GM21576 (cell line): ENCODE measurements around the gene RAE1.
A peak's percentile ranks its signal among the peaks of the same experiment; 100 is the strongest.

ENCODE experiments used
- ATAC-seq: cut with Tn5 transposase; IDR thresholded peaks from one replicate; pipeline ENCODE4 v1.9.1; 2021; ENCODE audit warnings: mild to moderate bottlenecking, moderate library complexity; ENCODE audit not compliant: unreplicated experiment

RAE1 gene

DNA sequence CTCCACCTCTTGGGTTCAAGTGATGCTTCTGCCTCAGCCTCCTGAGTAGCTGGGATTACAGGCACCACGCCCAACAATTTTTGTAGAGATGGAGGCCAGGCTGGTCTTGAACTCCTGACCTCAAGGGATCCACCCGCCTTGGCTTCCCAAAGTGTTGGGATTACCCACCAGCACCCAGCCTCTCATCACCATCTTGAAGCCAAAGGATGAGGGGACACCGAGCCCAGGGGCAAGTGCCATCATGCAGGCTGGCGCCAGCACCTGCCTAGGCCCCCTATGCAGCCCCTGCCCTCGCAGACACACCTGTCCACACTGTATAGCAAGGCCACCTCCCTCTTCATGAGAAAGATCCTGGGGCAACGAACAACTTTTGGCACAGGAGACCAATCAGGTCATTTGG is 34.9 kb downstream of the RAE1 start:
- no peak for ATAC-seq

DNA sequence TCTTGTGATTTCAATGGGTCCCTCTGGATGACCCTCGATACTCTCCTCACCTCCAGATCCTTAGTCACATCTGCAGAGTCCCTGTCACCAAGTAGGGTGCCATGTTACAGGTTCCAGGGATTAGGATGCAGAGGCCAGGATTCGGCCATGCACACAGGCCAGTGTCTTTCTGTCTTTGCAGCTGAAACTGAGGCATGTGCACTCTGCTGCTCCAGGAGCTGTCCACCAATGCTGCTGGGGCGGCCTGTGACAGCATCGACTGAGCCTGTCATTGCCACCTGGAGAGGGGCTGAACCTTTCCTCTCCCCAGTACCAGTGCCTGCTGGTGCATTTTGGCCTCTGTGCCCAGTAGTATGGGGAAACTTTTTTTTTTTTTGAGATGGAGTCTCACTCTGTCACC is 35.7 kb downstream of the RAE1 start:
- no peak for ATAC-seq

DNA sequence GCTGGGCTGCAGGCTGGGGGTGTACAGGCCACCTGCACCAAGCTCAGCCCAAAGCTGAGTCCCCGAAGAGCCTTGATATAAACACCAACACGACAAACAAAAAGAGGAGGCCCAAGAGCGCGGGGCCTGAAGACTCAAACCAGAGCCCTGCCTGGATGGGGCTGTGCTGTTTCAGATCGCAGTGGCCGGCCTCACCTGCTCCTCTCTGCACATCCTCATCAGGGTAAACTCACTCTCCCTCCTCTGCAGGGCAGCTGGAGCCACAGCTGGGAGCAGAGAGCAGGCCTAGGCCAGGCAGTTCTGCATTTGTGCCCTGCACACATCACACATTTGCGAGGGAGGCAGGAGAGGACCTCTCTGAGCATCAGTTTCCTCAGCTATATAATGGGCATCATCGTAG is 36.4 kb downstream of the RAE1 start:
- no peak for ATAC-seq

DNA sequence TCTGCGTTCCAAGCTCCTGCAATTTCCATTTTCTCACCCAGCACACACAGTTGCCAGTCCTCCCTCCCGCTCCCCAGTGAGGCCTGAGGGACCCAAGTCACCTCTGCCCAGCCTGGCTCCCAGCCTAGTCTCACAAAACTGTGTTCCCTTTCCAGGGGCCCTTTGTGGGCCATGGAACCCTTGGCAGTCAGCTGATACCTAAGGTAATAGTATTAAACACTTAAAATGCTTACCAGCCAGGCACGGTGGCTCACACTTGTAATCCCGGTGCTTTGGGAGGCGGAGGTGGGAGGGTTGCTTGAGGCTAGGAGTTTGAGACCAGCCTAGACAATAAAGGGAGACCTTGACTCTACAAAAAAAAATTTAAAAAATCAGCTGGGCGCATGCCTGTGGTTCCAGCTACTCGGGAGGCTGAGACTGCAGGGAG is 36.9 kb downstream of the RAE1 start:
- no peak for ATAC-seq

DNA sequence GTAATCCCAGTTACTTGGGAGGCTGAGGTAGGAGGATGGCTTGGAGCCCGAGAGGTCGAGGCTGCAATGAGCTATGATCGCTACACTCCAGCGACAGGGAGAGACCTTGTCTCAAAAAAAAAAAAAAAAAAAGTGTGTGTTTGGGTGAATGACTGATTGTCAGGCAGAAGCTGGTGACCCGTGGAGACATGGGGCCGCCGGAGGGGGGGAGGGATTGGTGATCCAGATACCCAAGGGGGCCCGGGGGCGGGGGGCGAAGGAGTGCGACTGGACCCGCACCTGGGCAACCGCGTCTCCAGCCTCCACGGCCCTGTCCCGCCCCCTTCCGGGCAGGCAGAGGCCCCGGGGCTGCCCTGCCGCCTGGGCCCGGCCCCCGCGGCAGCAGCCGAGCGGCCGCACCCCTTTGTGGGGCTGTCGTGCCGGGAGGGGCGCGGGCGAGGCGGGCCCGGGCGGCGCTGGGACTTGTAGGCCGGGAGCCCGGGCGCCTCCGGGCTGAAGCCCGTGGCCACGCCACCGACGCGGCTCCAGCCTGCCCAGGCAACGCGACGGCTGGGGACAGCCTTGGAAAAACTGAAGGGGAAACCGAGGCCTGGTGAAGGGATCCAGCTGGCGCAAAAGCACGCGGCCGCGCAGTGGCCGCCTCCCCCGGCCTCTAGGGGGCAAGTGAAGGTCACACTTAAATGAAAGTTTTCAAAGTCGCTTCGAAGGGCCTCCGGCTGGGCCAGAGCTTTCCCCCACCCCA is 38.1 kb downstream of the RAE1 start:
- peak; percentile 26 for ATAC-seq

DNA sequence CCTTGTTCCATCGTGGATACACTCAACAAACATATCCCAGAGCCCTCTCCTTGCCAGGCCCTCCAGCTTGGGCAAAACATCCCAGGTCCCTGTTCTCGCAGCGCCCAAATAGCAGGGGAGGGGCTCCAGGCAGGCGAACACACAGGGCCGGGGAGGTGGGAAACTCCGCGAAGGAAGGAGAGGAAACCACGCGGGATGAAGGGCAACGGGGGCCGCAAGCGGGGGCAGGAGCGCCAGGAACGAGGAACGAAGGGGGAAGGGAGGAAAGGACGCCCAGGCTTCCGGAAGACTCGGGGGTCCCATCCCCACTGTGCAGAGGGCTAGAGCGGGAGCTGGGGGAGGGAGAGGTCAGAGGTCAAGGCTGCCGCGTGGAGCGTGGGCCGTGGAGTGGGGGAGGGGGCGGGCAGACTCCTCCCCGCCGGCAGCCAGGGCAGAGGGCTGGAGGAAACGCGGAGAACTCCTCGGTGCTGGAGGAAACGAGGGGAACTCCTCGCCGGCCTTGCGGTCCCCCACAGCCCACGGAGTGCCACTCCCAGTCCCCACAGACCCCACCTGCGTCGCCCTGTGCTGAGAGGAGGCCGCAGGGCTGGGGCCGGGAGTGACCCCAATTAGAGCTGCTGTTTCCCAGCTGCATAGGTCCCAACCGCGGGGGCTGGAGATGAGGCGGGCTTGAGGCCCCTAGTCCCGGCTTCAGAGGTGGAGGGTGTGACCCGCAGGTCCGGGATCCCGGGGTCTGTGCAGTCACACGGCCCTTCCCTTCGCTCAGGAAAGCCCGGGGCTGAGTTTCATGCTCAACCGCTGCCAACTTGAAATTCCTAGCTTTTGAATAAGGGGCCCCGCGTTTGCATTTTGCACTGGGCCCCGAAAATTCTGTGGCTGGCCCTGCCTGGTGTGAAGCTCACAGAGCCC is 38.9 kb downstream of the RAE1 start:
- ATAC-seq, result no peak

DNA sequence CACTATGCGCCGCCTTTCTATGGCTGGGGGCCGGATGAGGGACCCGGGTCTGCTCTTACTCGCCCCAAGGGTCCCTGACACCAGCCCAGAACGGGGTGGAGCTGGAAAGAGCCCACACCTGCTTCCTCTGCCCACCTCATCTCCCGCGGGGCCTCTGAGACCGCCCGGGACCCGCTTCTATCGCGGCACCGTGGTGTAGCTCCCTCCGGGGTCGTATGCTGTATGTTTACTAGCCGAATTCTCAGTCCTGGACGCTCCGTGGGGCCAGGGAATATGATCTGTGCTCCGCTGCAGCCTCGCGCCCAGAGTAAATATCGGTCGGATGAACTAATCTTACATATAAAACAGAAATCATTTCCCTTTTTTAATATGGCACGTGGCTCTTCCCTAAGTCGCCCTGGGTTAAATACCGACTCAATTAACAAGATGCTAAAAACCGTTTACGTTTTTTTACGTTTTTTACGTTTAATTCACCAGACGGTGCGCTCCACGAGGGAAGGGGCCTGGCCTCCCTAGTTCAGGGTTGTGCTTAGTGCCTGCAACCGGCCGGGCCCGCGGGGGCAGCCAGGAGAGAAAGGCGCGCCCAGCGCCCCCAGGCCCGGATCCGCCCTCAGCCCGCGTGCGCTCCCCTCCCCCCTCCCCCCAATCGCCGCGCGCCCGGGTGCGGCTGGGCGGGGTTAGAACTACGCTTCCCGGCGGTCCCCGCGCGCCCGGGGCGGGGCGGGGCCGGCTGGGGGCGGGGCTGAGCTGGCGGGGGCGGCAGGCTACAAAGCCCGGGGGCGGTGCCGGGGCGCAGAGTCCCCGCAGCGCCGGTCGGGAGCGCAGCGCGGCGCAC is 39.8 kb downstream of the RAE1 start, which contains the start of gene RBM38:
Gene RBM38 (plus strand): TSS at position 793 of the 835 bp plus-strand sequence. CDS start 186 bp downstream, outside the sequence.
- peak; percentile 36 for ATAC-seq

DNA sequence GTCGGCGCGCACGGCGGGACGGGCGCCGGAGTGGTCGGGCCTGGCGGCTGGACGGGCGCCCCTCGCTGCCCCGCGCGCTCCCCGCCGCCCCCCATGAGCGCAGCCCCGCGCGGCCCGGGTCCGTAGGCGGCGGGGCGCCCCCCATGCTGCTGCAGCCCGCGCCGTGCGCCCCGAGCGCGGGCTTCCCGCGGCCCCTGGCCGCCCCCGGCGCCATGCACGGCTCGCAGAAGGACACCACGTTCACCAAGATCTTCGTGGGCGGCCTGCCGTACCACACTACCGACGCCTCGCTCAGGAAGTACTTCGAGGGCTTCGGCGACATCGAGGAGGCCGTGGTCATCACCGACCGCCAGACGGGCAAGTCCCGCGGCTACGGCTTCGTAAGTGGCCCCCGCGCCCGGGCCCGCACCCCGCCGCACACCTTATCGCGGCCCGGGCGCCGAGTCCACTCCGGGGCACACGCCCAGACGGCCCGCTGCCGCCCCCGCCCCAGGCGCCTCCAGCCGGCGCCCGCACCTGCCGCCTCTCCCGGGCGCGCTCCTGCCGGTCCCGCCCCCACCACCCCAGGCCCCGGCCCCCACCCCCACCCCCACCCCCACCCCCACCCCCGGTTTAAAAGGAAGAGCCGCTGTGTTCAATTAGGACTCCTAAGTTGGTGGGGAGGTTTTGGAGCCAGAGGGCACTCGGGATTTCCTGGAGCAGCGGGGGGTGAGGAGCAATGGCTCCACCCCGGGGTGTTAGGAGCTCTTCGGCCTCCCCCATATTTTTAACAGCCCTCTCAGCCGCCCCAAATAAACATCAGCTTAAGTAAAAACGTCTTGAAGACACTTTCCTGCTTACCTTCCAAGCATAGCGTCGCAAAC is 40.6 kb downstream of the RAE1 start:
- ATAC-seq, result peak; percentile 10

DNA sequence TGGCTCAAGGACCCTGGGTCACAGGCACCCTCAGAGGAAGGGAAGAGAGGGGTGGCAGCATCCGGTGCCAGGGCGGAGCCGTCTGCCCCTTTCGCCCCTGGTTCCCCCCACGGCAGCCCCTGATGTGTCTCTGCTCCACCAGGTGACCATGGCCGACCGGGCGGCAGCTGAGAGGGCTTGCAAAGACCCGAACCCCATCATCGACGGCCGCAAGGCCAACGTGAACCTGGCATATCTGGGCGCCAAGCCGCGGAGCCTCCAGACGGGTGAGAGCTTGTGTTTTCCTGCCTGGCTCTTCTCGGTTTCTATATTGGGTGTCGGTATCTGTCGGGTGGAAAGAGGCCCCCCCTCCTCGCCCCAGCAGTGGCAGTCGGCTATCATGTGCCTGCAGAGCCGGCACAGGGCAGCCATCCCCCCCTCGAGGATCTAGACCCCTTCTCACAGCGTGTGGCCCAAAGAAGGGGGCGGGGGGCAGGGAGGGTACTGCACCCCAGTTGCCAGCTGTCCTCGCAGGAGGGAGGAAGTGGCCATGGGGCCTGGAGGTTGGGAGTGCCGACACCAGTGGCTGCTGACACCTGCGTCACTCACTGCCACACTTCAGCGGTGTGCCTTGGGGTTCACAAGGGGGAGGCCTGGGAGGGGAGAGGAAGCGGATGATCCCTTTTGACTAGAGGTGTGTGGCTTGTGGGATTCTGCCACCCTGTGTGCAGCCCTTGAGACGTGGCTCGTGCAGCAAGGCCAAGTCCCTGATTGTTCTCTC is 41.6 kb downstream of the RAE1 start:
- peak; percentile 26 for ATAC-seq

DNA sequence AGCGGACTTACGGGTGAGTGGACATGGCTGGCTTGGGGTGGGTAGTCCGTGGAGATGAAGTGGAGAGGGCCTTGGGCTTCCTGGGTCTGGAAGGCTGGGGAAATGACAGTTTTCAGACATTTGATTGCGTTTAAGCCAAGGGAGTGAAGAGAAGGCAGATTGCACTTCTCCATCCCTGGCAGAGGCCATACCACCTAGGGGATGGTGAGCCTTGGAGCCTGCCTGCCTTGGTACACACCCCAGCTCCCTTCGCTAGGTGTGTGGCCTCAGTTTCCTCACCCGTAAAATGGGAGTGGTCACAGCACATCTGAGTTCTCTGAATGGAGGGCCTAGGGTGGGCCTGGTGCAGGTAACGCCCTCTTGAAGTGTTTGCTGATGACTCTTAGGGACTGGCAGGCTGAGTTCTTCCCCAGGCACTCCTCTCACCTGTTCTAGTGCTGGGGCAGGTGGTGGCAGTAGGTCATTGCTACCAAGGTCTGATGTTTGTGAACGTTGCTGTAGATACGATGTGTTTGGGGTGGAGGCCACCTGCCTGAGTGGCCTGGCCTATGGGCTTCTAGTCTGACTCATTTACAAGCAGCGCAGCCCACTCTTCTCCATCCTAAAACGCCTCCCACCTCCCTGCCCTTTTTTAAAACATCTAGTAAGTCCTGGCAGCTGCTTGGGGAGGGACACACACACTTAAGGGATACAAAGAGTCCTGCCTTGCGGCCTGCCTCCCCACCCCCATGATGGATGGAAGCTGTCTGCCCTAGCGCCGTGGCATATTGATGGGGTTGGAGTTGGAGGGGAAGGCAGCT is 42.5 kb downstream of the RAE1 start:
- no peak for ATAC-seq

DNA sequence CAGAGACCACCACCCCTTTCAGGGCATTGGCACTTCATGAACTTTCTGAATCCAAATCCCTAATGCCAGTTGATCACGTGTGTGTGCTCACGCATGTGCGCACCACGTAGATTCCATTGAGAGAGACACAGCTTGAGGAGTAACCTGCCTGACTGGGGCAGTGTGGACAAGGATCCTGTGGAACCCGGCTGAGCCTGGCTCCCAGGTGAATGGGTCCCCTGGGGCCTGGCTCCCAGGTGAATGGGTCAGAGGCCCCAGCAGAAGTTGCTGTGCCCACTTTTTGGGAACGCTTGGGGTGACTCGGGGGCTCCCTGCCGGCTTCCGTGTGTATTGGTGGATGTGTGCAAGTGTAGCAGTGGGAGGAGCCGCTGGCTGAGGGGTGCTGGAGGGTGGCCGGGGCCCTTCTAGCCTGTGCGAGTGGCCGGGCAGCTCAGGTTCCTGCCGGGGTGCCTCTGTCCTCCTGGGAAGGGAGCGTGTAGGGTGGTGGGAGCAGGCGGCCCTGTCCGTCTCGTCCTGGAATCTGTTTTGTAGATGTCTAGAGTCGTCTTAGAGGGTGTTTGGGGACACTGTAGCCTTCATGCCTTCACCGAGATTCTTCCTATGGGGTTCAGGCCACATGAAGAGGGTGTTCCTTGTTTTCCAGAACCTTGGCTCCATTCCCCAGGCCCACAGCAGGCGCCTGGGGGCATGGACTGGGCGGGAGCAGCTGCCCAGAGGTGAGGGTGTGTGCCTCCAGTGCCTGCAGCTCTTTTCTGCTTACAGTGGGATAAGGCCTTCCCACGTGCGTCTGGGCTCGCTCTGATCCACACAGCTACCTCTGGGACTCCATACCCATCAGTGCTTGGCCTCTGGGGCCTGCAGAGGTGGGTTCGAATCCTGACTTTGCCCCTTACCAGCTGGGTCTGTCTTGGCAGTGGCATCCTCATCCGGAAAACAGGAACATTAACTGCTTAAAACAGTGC is 43.3 kb downstream of the RAE1 start:
- ATAC-seq, result no peak

DNA sequence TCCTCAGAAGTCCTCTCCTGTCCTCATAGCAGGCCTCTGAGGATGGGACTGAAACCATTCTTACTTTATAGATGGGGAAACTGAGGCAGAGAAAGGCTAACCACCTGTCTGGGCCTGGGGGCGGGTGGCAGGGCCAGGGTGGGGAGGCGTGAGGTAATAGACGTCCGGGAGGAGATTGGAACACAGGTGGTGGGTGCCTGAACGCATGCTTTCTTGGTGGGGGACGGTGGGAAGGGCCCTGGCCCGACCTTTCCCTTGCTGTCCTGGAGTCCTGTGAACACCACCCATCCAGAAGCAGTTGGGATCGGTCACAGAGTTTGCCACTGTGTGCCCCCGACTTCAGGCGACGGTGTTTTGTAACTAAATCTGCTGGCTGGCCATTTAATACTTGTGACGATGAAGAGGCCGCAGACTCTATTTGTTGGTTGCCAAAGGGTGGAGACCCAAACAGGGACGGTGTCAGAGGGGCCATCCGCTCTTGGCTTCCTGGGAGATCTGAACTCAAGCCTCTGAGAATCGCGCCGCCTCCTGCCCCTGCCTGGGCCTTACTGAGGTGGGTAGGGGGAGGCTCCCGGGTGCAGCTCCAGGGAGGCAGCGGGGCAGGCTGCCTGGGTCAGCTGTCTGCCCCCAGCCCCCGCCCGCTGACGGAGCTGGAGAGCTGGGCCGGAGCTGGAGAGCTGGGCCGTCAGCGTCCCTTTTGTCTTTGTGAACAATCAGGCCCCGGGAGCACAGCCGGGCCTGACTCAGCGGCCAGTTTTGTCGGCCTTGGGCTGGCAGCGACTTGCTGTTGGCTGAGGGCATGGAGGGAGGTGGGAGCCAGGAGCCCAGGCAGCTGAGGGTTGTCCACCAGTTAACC is 44.3 kb downstream of the RAE1 start:
- no peak for ATAC-seq

DNA sequence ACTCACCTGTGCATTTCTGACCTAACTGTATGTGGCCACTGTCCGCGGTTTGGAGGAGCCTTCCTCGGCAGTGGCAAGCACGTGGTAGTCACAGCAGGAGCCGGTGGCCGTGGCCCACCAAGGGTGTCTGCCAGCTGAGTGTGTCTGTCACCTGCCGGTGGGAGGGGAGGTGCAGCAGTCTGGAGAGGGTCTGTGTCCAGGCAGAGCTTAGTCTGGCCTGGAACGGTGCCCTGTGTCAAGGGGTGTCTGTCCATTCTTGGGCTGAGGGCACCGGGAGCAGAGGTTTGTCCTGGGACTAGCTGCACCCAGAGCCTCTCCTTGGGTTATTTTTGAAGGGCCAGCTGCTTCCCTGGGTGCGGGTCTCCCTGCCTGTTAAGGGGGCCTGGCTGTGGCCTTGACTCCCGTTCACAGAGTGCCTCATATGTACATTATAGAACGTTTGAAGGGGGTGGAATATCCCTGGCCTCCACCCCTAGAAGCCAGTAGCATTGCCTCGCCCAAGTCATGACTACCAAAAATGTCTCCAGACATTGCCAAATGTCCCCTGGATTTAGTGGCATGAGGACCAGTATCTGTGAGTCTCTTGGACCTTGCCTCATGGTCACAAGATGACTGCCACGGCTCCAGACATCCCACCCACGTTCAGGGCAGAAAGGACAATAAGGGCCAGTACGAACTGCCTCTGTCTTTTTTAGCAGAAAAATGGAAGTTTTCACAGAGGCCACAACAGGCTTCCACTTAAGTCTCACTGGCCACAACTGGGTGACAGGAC is 45.3 kb downstream of the RAE1 start:
- no peak for ATAC-seq

DNA sequence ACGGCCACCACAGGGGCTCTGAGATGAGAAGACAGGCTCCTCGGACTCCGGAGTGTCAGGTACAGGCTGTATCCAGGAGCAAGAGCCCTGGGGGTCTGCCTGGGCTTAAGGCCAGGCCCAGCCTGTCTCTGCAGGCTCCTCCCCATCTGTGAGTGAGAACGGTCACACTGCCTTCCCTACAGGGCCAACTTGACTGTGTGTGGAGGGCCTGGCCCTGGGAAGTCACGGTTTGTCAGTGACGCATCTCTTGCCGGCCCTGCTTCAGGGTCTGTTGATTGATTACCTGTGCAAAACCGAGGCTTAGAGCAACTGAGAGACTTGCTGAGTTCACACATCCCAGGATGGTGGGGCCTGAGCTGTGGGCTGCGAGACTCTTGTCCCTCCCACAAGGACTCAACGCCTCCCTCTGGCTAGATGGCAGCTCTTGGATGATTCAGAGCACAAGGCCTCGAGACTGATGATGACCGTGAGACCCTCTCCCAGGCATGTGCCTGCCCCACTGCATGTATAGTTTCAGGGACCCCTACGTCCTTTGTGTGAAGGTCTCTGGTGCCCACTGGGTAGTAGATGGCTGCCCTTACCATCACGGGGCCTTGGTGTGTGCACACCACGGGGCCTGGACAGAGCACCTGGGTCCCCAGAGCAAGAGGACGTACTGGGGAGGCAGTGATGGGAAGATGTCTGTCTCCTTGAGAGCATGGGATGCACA is 46.1 kb downstream of the RAE1 start:
- ATAC-seq, result no peak

DNA sequence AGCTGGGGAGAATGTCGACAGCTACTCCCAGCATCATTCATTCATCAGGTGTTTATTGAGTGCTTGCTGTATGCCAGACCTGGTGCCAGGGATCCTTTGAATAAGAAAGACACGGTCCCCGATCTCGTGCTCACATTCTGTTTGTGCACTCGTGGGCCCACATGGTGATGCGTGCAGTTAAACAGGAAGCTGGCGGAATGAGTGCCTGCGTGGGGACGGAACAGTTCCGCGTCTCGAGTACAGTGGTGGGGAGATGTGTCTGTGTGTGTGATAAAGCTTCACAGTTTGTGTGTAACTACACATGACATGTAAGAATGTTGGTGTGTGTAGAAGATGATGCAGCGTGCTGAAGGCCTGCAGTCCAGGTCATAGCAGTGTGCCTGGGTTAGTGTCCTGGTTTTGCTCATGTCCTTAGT is 46.6 kb downstream of the RAE1 start:
- peak; percentile 4 for ATAC-seq
